Keratinocyte (primary cell): Measurements from ENCODE around the gene CDK15. TPM values are rescaled to one million over a fixed set of nuclear protein-coding genes. Genes with fewer than 3 reads are reported as not detected.

ENCODE experiments used
- DNase-seq: peaks from one replicate; pipeline ENCODE4 v3.0.0-alpha.2; 2011; ENCODE audit warnings: low read depth, missing footprints, low spot score
- FAIRE-seq: peaks from 2 replicates; lab custom pipeline; 2011; peaks lifted over from hg19 to GRCh38; lab: Jason Lieb, UNC
- H2AFZ ChIP-seq: 2 replicates; pipeline ENCODE4 v1.6.0; 2012; ENCODE audit warnings: low read length, control low read depth, inconsistent platforms; ENCODE audit not compliant: control insufficient read depth
- H3K27ac ChIP-seq: 2 replicates; pipeline ENCODE4 v1.5.1; 2011; ENCODE audit warnings: low read length; ENCODE audit not compliant: control insufficient read depth, insufficient read depth
- H3K27me3 ChIP-seq: 3 replicates; pipeline ENCODE4 v1.6.0; 2011; ENCODE audit warnings: low read length; ENCODE audit not compliant: control insufficient read depth, insufficient read depth; ENCODE audit errors: extremely low read depth
- H3K36me3 ChIP-seq, 2 experiments: 2 replicates in 1 of 2; 3 replicates in 1 of 2; pipeline ENCODE4 v1.5.1; 2011; ENCODE audit warnings: low read length in 2 of 2, mild to moderate bottlenecking in 1 of 2; ENCODE audit not compliant: control insufficient read depth in 2 of 2, insufficient read depth in 2 of 2; ENCODE audit errors: extremely low read depth in 1 of 2
- H3K4me1 ChIP-seq: 3 replicates; pipeline ENCODE4 v1.5.1; 2011; ENCODE audit warnings: low read length; ENCODE audit not compliant: control insufficient read depth, insufficient read depth; ENCODE audit errors: extremely low read depth
- H3K4me2 ChIP-seq: 3 replicates; pipeline ENCODE4 v1.6.0; 2011; ENCODE audit warnings: low read depth, low read length; ENCODE audit not compliant: control insufficient read depth, insufficient read depth; ENCODE audit errors: extremely low read depth
- H3K4me3 ChIP-seq, 3 experiments: fragments of 200-600 bp in 1 of 3; sonication (generic) in 1 of 3; 2 replicates in 2 of 3; 3 replicates in 1 of 3; pipeline ENCODE4 v1.5.1; 2011 to 2016; ENCODE audit warnings: low read length in 3 of 3, mild to moderate bottlenecking in 3 of 3, control low read depth in 2 of 3, inconsistent platforms in 1 of 3, low read depth in 1 of 3, mixed read lengths in 1 of 3, mixed run types in 1 of 3, moderate library complexity in 1 of 3; ENCODE audit not compliant: control insufficient read depth in 2 of 3, insufficient read depth in 2 of 3; ENCODE audit errors: extremely low read depth in 1 of 3
- H3K79me2 ChIP-seq: 2 replicates; pipeline ENCODE4 v1.6.0; 2012; ENCODE audit warnings: low read length; ENCODE audit not compliant: control insufficient read depth, insufficient read depth
- H3K9ac ChIP-seq: 3 replicates; pipeline ENCODE4 v1.6.0; 2011; ENCODE audit warnings: low read length; ENCODE audit not compliant: control insufficient read depth, insufficient read depth; ENCODE audit errors: extremely low read depth
- H3K9me1 ChIP-seq: 3 replicates; pipeline ENCODE4 v1.6.0; 2011; ENCODE audit warnings: low read length; ENCODE audit not compliant: control insufficient read depth, insufficient read depth; ENCODE audit errors: extremely low read depth
- H3K9me3 ChIP-seq: 2 replicates; pipeline ENCODE4 v1.5.1; 2012; ENCODE audit warnings: low read depth, low read length; ENCODE audit not compliant: control insufficient read depth
- H4K20me1 ChIP-seq: 3 replicates; pipeline ENCODE4 v1.6.0; 2011; ENCODE audit warnings: low read length; ENCODE audit not compliant: control insufficient read depth, insufficient read depth; ENCODE audit errors: extremely low read depth
- EZH2 ChIP-seq: IDR thresholded peaks from one replicate; pipeline ENCODE4 v1.6.1; 2012; ENCODE audit warnings: inconsistent platforms, mild to moderate bottlenecking, low read length, moderate library complexity
- dilution Hi-C: fragments of 300-500 bp; cut with MboI; formaldehyde crosslinking; loops from one replicate; pipeline ENCODE4 v1.7.0; 2020; ENCODE audit warnings: low sequenced_read_pairs; ENCODE audit not compliant: extremely low pct_ligation_motif_present
- polyA plus RNA-seq, 5 experiments: library from polyadenylated mRNA; depleted of rRNA in 3 of 5; stranded (reverse) in 3 of 5; stranded (forward) in 1 of 5; unstranded in 1 of 5; fragments of >200 nt; gene quantifications; 1 replicate in 1 of 5; 2 replicates in 3 of 5; 3 replicates in 1 of 5; pipeline versions ENCODE4 v1.2.1 to v1.2.3, GENCODE V29; 2011 to 2012; ENCODE audit warnings: missing spikeins in 2 of 5, low read depth in 1 of 5, low replicate concordance in 1 of 5
- TF ChIP-seq, protein P1 (sequence below), 3 experiments: IDR thresholded peaks in 1 of 3; conservative IDR thresholded peaks in 1 of 3; optimal IDR thresholded peaks in 1 of 3; 2 replicates in 2 of 3; 3 replicates in 1 of 3; pipeline versions ENCODE3 to v1.5.1; 2011; ENCODE audit warnings: low read length in 3 of 3, mild to moderate bottlenecking in 3 of 3, moderate library complexity in 2 of 3, control low read depth in 1 of 3, inconsistent platforms in 1 of 3; ENCODE audit not compliant: insufficient read depth in 2 of 3; ENCODE audit errors: extremely low read depth in 1 of 3

Gene CDK15
- polyA plus RNA-seq, 1 donor (not counting 4 experiments of a cell fraction or from before 2014, with no cell fraction given) = 0.96 TPM

DNA sequence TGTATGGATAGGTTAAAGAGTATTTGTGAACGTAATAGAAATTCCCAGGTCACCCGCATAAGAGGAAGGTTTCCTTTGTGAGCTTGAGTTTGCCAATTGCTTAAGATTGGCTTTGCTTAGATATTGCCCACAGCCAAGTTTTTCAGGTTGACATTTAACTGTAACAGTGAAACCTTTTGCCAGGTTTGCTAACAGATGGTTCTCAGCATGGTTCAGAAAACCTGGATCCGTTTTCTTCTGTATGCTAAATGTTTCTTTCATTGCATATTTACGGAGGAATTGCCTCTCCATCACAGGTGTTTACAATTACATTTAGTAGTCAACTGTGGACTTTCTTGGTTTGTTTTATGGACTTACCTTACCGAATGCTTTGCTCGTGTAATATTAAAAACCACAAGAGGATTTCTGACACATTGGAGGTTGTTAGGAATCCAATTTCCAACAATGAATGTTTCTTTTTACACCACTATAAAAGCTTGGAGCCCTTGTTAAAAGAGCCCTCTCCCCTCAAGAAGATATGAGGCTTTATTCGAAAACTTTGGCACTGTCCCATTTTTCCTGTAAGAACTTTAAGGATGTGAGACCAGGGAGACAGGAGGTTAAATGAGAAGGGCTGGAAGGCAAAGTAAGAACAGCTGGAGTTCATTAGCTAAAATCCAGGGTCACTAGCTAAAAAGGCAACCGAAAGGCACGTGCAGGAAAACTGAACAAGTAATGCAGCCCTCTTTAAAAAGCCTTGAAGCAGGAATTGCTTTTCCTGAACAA, 7.8 kb downstream of the CDK15 start:
- Histone ChIP-seq H3K4me2 (no peak overlapping the region), H3K4me3 (no peak overlapping the region), H3K9ac (no peak overlapping the region), H3K9me3 (no peaks in the 10 kb centered on the region), H3K36me3 (no peaks in the 10 kb centered on the region), H3K9me1 (no peaks in the 10 kb centered on the region), H3K27me3 (no peaks in the 10 kb centered on the region), H3K4me1 (no peaks in the 10 kb centered on the region), H3K79me2 (no peaks in the 10 kb centered on the region), H3K27ac (no peak overlapping the region), H4K20me1 (no peaks in the 10 kb centered on the region), H2AFZ (no peak overlapping the region)
- FAIRE-seq (no peak), DNase-seq (no peak)
- dilution Hi-C loops = no loop called here
- TF ChIP-seq EZH2 = no peak
- TF ChIP-seq, protein P1, sequence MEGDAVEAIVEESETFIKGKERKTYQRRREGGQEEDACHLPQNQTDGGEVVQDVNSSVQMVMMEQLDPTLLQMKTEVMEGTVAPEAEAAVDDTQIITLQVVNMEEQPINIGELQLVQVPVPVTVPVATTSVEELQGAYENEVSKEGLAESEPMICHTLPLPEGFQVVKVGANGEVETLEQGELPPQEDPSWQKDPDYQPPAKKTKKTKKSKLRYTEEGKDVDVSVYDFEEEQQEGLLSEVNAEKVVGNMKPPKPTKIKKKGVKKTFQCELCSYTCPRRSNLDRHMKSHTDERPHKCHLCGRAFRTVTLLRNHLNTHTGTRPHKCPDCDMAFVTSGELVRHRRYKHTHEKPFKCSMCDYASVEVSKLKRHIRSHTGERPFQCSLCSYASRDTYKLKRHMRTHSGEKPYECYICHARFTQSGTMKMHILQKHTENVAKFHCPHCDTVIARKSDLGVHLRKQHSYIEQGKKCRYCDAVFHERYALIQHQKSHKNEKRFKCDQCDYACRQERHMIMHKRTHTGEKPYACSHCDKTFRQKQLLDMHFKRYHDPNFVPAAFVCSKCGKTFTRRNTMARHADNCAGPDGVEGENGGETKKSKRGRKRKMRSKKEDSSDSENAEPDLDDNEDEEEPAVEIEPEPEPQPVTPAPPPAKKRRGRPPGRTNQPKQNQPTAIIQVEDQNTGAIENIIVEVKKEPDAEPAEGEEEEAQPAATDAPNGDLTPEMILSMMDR (optimal IDR thresholded peaks at IDR 0.05 in 1 of 3, IDR thresholded peaks at IDR 0.05 in 1 of 3, conservative IDR thresholded peaks at IDR 0.05 in 1 of 3; ENCODE audit: extremely low read depth in 1 of 3, insufficient read depth in 2 of 3, low read length in 3 of 3) = no peak

DNA sequence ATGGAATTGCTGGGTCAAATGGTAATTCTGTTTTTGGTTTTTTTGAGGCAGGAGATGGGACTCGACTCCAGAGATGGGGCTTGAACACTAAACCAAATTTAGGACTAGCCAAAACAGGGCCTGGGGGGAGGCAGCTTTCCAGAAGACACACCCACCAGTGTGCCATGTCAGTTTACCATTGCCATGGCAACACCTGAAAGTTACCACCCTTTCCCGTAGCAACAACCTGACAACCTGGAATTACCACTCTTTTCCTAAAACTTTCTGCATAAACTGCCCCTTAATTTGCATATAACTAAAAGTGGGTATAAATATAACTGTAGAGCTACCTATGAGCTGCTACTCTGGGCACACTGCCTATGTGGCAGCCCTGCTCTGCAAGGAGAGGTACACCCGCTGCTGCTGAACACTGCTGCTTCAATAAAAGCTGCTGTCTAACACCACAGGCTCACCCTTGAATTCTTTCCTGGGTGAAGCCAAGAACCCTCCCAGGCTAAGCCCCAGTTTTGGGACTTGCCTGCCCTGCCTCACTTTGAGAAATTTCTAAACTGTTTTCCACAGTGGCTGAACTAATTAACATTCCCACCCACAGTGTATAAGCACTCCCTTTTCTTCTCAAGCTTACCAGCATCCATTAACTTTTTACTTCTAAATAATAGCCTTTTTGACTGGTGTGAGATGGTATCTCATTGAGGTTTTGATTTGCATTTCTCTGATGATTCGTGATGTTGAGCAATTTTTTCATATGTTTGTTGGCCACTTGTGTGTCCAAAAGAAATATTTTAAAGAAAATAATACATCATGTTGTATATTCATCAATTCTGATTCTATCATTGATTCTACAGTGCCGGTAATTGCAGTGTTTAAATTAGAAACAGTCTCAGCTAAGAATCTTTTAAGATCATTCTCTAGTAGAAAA, 10.6 kb downstream of the CDK15 start:
- FAIRE-seq = no peak
- dilution Hi-C loops = no loop called here

More for the DNA sequence above, 10.6 kb downstream of the CDK15 start:
- Histone ChIP-seq H2AFZ (no peak overlapping the region), H3K79me2 (no peaks in the 10 kb centered on the region), H3K4me1 (no peaks in the 10 kb centered on the region), H3K4me2 (no peak overlapping the region), H3K36me3 (no peaks in the 10 kb centered on the region), H3K9me1 (no peaks in the 10 kb centered on the region), H3K9ac (no peak overlapping the region), H3K4me3 (no peak overlapping the region), H3K9me3 (no peaks in the 10 kb centered on the region), H3K27ac (no peak overlapping the region), H3K27me3 (no peaks in the 10 kb centered on the region), H4K20me1 (no peaks in the 10 kb centered on the region)
- no peak for DNase-seq
- TF ChIP-seq, protein P1 (optimal IDR thresholded peaks at IDR 0.05 in 1 of 3, IDR thresholded peaks at IDR 0.05 in 1 of 3, conservative IDR thresholded peaks at IDR 0.05 in 1 of 3; ENCODE audit: extremely low read depth in 1 of 3, insufficient read depth in 2 of 3, low read length in 3 of 3) = no peak
- TF ChIP-seq EZH2 = no peak
